Ishikawa (cell line): Measurements from ENCODE around the gene SLAMF7.

Experiments
- EGR1 ChIP-seq: IDR thresholded peaks from 2 replicates; pipeline ENCODE4 v1.6.1; 2012
- TAF1 ChIP-seq: IDR thresholded peaks from 2 replicates; pipeline ENCODE4 v1.6.1; 2012; ENCODE audit warnings: low read depth, mild to moderate bottlenecking
- YY1 ChIP-seq: IDR thresholded peaks from 2 replicates; pipeline ENCODE4 v1.6.1; 2012; ENCODE audit warnings: low read depth
- ZBTB7A ChIP-seq: IDR thresholded peaks from 2 replicates; pipeline ENCODE4 v1.6.1; 2012; ENCODE audit warnings: low read depth

DNA sequence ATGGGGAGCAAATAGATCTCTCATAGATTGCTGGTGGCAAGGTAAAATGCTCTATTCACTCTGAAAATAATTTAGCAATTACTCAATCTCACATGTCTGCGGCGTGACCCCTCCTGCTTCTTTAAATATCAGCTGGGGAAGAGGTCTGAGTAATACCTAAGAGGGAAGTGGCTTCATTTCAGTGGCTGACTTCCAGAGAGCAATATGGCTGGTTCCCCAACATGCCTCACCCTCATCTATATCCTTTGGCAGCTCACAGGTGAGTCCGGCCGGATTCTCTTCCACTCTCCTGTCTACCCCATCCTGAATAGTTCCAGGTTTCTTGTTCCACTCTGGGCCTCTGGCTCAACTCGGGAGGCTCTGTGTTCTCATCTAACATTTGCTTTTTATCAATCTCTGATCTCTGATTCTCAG is at the start of gene SLAMF7:
- no peak for TF ChIP-seq TAF1
- no peak for TF ChIP-seq ZBTB7A
- TF ChIP-seq EGR1, result no peak
- no peak for TF ChIP-seq YY1
